Endothelial cell of umbilical vein (primary cell): ENCODE results near the gene CSNK2A3. TPM values are rescaled to one million over a fixed set of nuclear protein-coding genes. Genes with fewer than 3 reads are reported as not detected.

Experiments used
- BruUV-seq: library from RNA; stranded (reverse); fragments of 400-500 nt; replicated peaks from 2 replicates; lab custom pipeline; 2021; lab: Mats Ljungman, UMichigan
- CTCF ChIA-PET: fragments of 300-600, 350-600 bp; sonication (Branson Sonifier 250); formaldehyde crosslinking; loops from one replicate; lab custom pipeline; 2021; ENCODE audit warnings: antibody characterized with exemption, inconsistent platforms; lab: Charles Lee
- POLR2A ChIA-PET: fragments of 300-600, 350-600 bp; sonication (Branson Sonifier 250); formaldehyde crosslinking; loops from one replicate; lab custom pipeline; 2021; ENCODE audit warnings: antibody characterized with exemption, inconsistent platforms; lab: Charles Lee
- DNase-seq: peaks from one replicate; pipeline ENCODE4 v3.0.0-alpha.2; 2011; ENCODE audit warnings: low read depth, low spot score
- FAIRE-seq: peaks from 2 replicates; lab custom pipeline; 2011; peaks lifted over from hg19 to GRCh38; lab: Jason Lieb, UNC
- H2AFZ ChIP-seq: 2 replicates; pipeline ENCODE4 v1.6.0; 2012; ENCODE audit warnings: low read depth, low read length, control low read depth, inconsistent platforms
- H3K27ac ChIP-seq: 2 replicates; pipeline ENCODE4 v1.5.1; 2011; ENCODE audit warnings: low read depth, mild to moderate bottlenecking, control low read depth, low read length, moderate library complexity; ENCODE audit not compliant: insufficient read depth
- H3K27me3 ChIP-seq, 2 experiments: 2 replicates each; pipeline versions ENCODE4 v1.6.0 to v1.6.1; 2011; ENCODE audit warnings: low read length in 2 of 2, mixed read lengths in 1 of 2; ENCODE audit not compliant: control insufficient read depth in 2 of 2, insufficient read depth in 2 of 2
- H3K36me3 ChIP-seq, 2 experiments: 2 replicates in 1 of 2; 3 replicates in 1 of 2; pipeline ENCODE4 v1.5.1; 2011; ENCODE audit warnings: low read length in 2 of 2, mild to moderate bottlenecking in 1 of 2, moderate library complexity in 1 of 2; ENCODE audit not compliant: control insufficient read depth in 2 of 2, insufficient read depth in 2 of 2; ENCODE audit errors: extremely low read depth in 1 of 2
- H3K4me1 ChIP-seq: 3 replicates; pipeline ENCODE4 v1.5.1; 2011; ENCODE audit warnings: mild to moderate bottlenecking, low read length; ENCODE audit not compliant: control insufficient read depth, insufficient read depth; ENCODE audit errors: extremely low read depth
- H3K4me2 ChIP-seq: 2 replicates; pipeline ENCODE4 v1.6.1; 2011; ENCODE audit warnings: low read length, control low read depth, mixed read lengths; ENCODE audit not compliant: insufficient read depth
- H3K4me3 ChIP-seq, 3 experiments: fragments of 200-600 bp in 1 of 3; sonication (generic), shearing (Covaris generic) in 1 of 3; replicated peaks in 1 of 3; 2 replicates each; pipeline ENCODE4 v1.5.1; 2011 to 2016; ENCODE audit warnings: control low read depth in 3 of 3, low read length in 3 of 3, mild to moderate bottlenecking in 2 of 3, inconsistent platforms in 1 of 3, low read depth in 1 of 3, moderate library complexity in 1 of 3; ENCODE audit not compliant: insufficient read depth in 1 of 3
- H3K79me2 ChIP-seq: 2 replicates; pipeline ENCODE4 v1.6.0; 2012; ENCODE audit warnings: low read length, inconsistent platforms; ENCODE audit not compliant: control insufficient read depth, insufficient read depth
- H3K9ac ChIP-seq: replicated peaks from 2 replicates; pipeline ENCODE3; 2011; ENCODE audit warnings: low read length, control low read depth; ENCODE audit not compliant: insufficient read depth; ENCODE audit errors: extremely low read depth
- H3K9me1 ChIP-seq: replicated peaks from 3 replicates; pipeline ENCODE4 v1.6.0; 2011; ENCODE audit warnings: mild to moderate bottlenecking, low read length; ENCODE audit not compliant: control insufficient read depth, insufficient read depth; ENCODE audit errors: extremely low read depth
- H3K9me3 ChIP-seq: replicated peaks from 2 replicates; pipeline ENCODE4 v1.5.1; 2012; ENCODE audit warnings: low read length, inconsistent platforms; ENCODE audit not compliant: control insufficient read depth, insufficient read depth
- H4K20me1 ChIP-seq: replicated peaks from 2 replicates; pipeline ENCODE3; 2011; ENCODE audit warnings: mild to moderate bottlenecking, low read length; ENCODE audit not compliant: control insufficient read depth, insufficient read depth; ENCODE audit errors: extremely low read depth
- CTCF ChIP-seq, 2 donors: IDR thresholded peaks; 1 replicate in 1 of 2; 2 replicates in 1 of 2; pipeline ENCODE4 v1.5.1; 2011; ENCODE audit warnings: low read length in 2 of 2, mild to moderate bottlenecking in 2 of 2, moderate library complexity in 2 of 2, control low read depth in 1 of 2, inconsistent platforms in 1 of 2, low read depth in 1 of 2; ENCODE audit not compliant: insufficient read depth in 1 of 2; ENCODE audit errors: extremely low read depth in 1 of 2
- EZH2 ChIP-seq: IDR thresholded peaks from 2 replicates; pipeline ENCODE4 v1.6.1; 2012; ENCODE audit warnings: borderline replicate concordance, low read depth, mild to moderate bottlenecking, moderate library complexity, low read length, inconsistent platforms; ENCODE audit not compliant: severe bottlenecking
- FOS ChIP-seq: IDR thresholded peaks from 2 replicates; pipeline ENCODE4 v1.6.1; 2011; ENCODE audit warnings: mild to moderate bottlenecking, low read length, moderate library complexity, borderline replicate concordance; ENCODE audit not compliant: insufficient read depth
- GATA2 ChIP-seq: IDR thresholded peaks from 2 replicates; pipeline ENCODE4 v1.7.0; 2011; ENCODE audit warnings: low read depth, mild to moderate bottlenecking, moderate library complexity, mixed read lengths, low read length; ENCODE audit not compliant: insufficient read length, insufficient read depth
- JUN ChIP-seq: IDR thresholded peaks from 2 replicates; pipeline ENCODE4 v1.6.1; 2011; ENCODE audit warnings: borderline replicate concordance, low read depth; ENCODE audit not compliant: insufficient read length, insufficient read depth
- MAX ChIP-seq: IDR thresholded peaks from 2 replicates; pipeline ENCODE4 v1.6.1; 2011; ENCODE audit not compliant: insufficient read depth, insufficient read length
- MYC ChIP-seq: IDR thresholded peaks from one replicate; pipeline ENCODE4 v1.6.1; 2011; ENCODE audit warnings: mild to moderate bottlenecking, low read depth, low read length
- POLR2A ChIP-seq: IDR thresholded peaks from 2 replicates; pipeline ENCODE4 v1.6.1; 2012; ENCODE audit warnings: low read depth, mild to moderate bottlenecking, control low read depth, low read length
- POLR2AphosphoS5 ChIP-seq: IDR thresholded peaks from 2 replicates; pipeline ENCODE4 v1.6.1; 2012; ENCODE audit warnings: low read depth, mild to moderate bottlenecking, control low read depth, low read length, moderate library complexity; ENCODE audit not compliant: insufficient read depth
- dilution Hi-C: fragments of 300-500 bp; cut with MboI; formaldehyde crosslinking; loops from one replicate; pipeline ENCODE4 v1.15.0; 2019; ENCODE audit warnings: low sequenced_read_pairs; ENCODE audit not compliant: extremely low pct_ligation_motif_present
- intact Hi-C: fragments of 100-400 bp; cut with micrococcal nuclease; formaldehyde crosslinking; loops from one replicate; pipeline ENCODE4 v1.10.0; 2022
- polyA plus RNA-seq, 4 experiments: library from polyadenylated mRNA; depleted of rRNA in 3 of 4; stranded (reverse) in 3 of 4; unstranded in 1 of 4; fragments of >200 nt; gene quantifications; 2 replicates each; pipeline versions ENCODE4 v1.2.1 to v1.2.3, GENCODE V29; 2011 to 2012; ENCODE audit warnings: missing spikeins in 1 of 4
- total RNA-seq: library from RNA; stranded (reverse); gene quantifications from 2 replicates; pipeline ENCODE4 v1.2.3, GENCODE V29; 2021

Gene CSNK2A3
- total and polyA plus RNA-seq, 2 donors (not counting 3 experiments of a cell fraction or from before 2014, with no cell fraction given), result 0.41 TPM; not detected in 1

- CTCF ChIA-PET, result no interaction called here
- Histone ChIP-seq H3K9me3 (no peaks in the 10 kb centered on the region), H3K9me1 (no peaks in the 10 kb centered on the region), H3K4me2 (no peak overlapping the region), H2AFZ (no peak overlapping the region), H3K4me1 (no peaks in the 10 kb centered on the region), H4K20me1 (no peaks in the 10 kb centered on the region), H3K27me3 (no peaks in the 10 kb centered on the region), H3K9ac (no peak overlapping the region), H3K36me3 (no peaks in the 10 kb centered on the region), H3K4me3 (no peak overlapping the region), H3K79me2 (no peaks in the 10 kb centered on the region), H3K27ac (no peak overlapping the region)
- FAIRE-seq (no peak), DNase-seq (no peak)
- BruUV-seq, result no TSS peak
- intact Hi-C loops, result no loop called here
- POLR2A ChIA-PET, result no interaction called here
- dilution Hi-C loops, result no loop called here
- no peak for TF ChIP-seq FOS
Observed at GRCh38 chr11:11370962-11371303, 17.9 kb upstream of the CSNK2A3 start.

GRCh38 chr11:11370255-11370961 is 17.4 kb upstream of the CSNK2A3 start:
- H2AFZ ChIP-seq, result no peak overlapping the region
- H3K79me2 ChIP-seq, result no peaks in the 10 kb centered on the region
- BruUV-seq, result no TSS peak
- H3K4me3 ChIP-seq, result no peak overlapping the region
- ChIA-PET POLR2A (no interaction called here), CTCF (no interaction called here)
- H3K9ac ChIP-seq, result no peak overlapping the region
- H3K9me3 ChIP-seq, result no peaks in the 10 kb centered on the region
- no peaks in the 10 kb centered on the region for H3K27me3 ChIP-seq
- no peak overlapping the region for H3K27ac ChIP-seq
- no peaks in the 10 kb centered on the region for H3K9me1 ChIP-seq
- no peak for FAIRE-seq
- H3K4me2 ChIP-seq, result no peak overlapping the region
- H4K20me1 ChIP-seq, result no peaks in the 10 kb centered on the region
- H3K4me1 ChIP-seq, result no peaks in the 10 kb centered on the region
- DNase-seq, result no peak
- intact Hi-C loops (no loop called here), dilution Hi-C loops (no loop called here)
- H3K36me3 ChIP-seq, result no peaks in the 10 kb centered on the region
- TF ChIP-seq EZH2 (no peak), FOS (no peak), CTCF (IDR thresholded peaks at IDR 0.05; ENCODE audit: extremely low read depth in 1 of 2, insufficient read depth in 1 of 2, low read depth in 1 of 2, low read length in 2 of 2) (no peak), MYC (no peak), JUN (no peak), POLR2AphosphoS5 (no peak), GATA2 (no peak), MAX (no peak), POLR2A (no peak)
